DND-41 (cell line): ENCODE measurements around the gene GATAD2B.

Source experiments
- ATAC-seq: fragments of 200-7000 bp; cut with Tn5 transposase; 3 replicates; pipeline ENCODE4 v1.9.1; 2021; ENCODE audit warnings: low read depth; ENCODE audit not compliant: insufficient read depth
- DNase-seq: peaks from one replicate; pipeline ENCODE4 v3.0.0-alpha.2; 2020
- H2AFZ ChIP-seq: 2 replicates; pipeline ENCODE4 v1.6.0; 2012; ENCODE audit warnings: low read depth, low read length
- H3K27ac ChIP-seq: 2 replicates; pipeline ENCODE4 v1.5.1; 2012; ENCODE audit warnings: low read length, inconsistent platforms
- H3K27me3 ChIP-seq: fragments of 200-600 bp; sonication (generic); 2 replicates; pipeline ENCODE4 v1.6.0; 2012; ENCODE audit warnings: low read length, mild to moderate bottlenecking, inconsistent platforms; ENCODE audit not compliant: insufficient read depth, poor library complexity
- H3K36me3 ChIP-seq: 2 replicates; pipeline ENCODE4 v1.5.1; 2012; ENCODE audit warnings: low read length, inconsistent platforms; ENCODE audit not compliant: insufficient read depth
- H3K4me1 ChIP-seq: 2 replicates; pipeline ENCODE4 v1.5.1; 2012; ENCODE audit warnings: mild to moderate bottlenecking, low read length; ENCODE audit not compliant: insufficient read depth
- H3K4me2 ChIP-seq: 2 replicates; pipeline ENCODE4 v1.6.0; 2012; ENCODE audit warnings: mild to moderate bottlenecking, moderate library complexity, low read length, inconsistent platforms; ENCODE audit not compliant: insufficient read depth
- H3K4me3 ChIP-seq, 2 experiments: fragments of 200-600 bp in 1 of 2; shearing (Covaris generic) in 1 of 2; 2 replicates each; pipeline ENCODE4 v1.5.1; 2012 to 2016; ENCODE audit warnings: inconsistent platforms in 2 of 2, low read length in 2 of 2, mild to moderate bottlenecking in 2 of 2, low read depth in 1 of 2, moderate library complexity in 1 of 2
- H3K79me2 ChIP-seq: 2 replicates; pipeline ENCODE4 v1.6.0; 2012; ENCODE audit warnings: low read length, inconsistent platforms; ENCODE audit not compliant: insufficient read depth
- H3K9ac ChIP-seq: 2 replicates; pipeline ENCODE4 v1.6.0; 2012; ENCODE audit warnings: low read depth, mild to moderate bottlenecking, inconsistent platforms, low read length, moderate library complexity
- H3K9me3 ChIP-seq: 2 replicates; pipeline ENCODE4 v1.5.1; 2012; ENCODE audit warnings: low read length, moderate library complexity, mild to moderate bottlenecking, inconsistent platforms; ENCODE audit not compliant: insufficient read depth, severe bottlenecking
- H4K20me1 ChIP-seq: 2 replicates; pipeline ENCODE4 v1.6.0; 2012; ENCODE audit warnings: low read length; ENCODE audit not compliant: insufficient read depth
- EZH2 ChIP-seq: IDR thresholded peaks from 3 replicates; pipeline ENCODE4 v1.6.1; 2012; ENCODE audit warnings: borderline replicate concordance, low read depth, mild to moderate bottlenecking, moderate library complexity, low read length, inconsistent platforms; ENCODE audit not compliant: severe bottlenecking
- TF ChIP-seq, protein P1 (sequence below): IDR thresholded peaks from 2 replicates; pipeline ENCODE4 v1.5.1; 2012; ENCODE audit warnings: borderline replicate concordance, low read length, moderate library complexity, mild to moderate bottlenecking; ENCODE audit not compliant: poor library complexity, severe bottlenecking; ENCODE audit errors: extremely low read depth

Gene GATAD2B

GRCh38 chr1:153872331-153872730 is 50.4 kb downstream of the GATAD2B start:
- no peaks in the 10 kb centered on the region for H3K27me3 ChIP-seq
- no peak overlapping the region for H3K4me3 ChIP-seq
- no peak overlapping the region for H3K4me2 ChIP-seq
- H3K9ac ChIP-seq, result no peak overlapping the region
- peaks cover 20% of the 10 kb centered on the region for H3K36me3 ChIP-seq
- no peaks in the 10 kb centered on the region for H3K9me3 ChIP-seq
- no peaks in the 10 kb centered on the region for H3K4me1 ChIP-seq
- peaks cover 97% of the 10 kb centered on the region for H3K79me2 ChIP-seq
- DNase-seq (no peak), ATAC-seq (no peak)
- no peak overlapping the region for H2AFZ ChIP-seq
- peaks cover 36% of the 10 kb centered on the region for H4K20me1 ChIP-seq
- TF ChIP-seq, protein P1, sequence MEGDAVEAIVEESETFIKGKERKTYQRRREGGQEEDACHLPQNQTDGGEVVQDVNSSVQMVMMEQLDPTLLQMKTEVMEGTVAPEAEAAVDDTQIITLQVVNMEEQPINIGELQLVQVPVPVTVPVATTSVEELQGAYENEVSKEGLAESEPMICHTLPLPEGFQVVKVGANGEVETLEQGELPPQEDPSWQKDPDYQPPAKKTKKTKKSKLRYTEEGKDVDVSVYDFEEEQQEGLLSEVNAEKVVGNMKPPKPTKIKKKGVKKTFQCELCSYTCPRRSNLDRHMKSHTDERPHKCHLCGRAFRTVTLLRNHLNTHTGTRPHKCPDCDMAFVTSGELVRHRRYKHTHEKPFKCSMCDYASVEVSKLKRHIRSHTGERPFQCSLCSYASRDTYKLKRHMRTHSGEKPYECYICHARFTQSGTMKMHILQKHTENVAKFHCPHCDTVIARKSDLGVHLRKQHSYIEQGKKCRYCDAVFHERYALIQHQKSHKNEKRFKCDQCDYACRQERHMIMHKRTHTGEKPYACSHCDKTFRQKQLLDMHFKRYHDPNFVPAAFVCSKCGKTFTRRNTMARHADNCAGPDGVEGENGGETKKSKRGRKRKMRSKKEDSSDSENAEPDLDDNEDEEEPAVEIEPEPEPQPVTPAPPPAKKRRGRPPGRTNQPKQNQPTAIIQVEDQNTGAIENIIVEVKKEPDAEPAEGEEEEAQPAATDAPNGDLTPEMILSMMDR, result no peak
- TF ChIP-seq EZH2, result no peak
- H3K27ac ChIP-seq, result no peak overlapping the region

GRCh38 chr1:153869486-153869885 is 53.3 kb downstream of the GATAD2B start:
- Histone ChIP-seq H3K27ac (no peak overlapping the region), H3K27me3 (no peaks in the 10 kb centered on the region), H3K9me3 (no peaks in the 10 kb centered on the region), H3K4me1 (no peaks in the 10 kb centered on the region), H3K4me2 (no peak overlapping the region), H3K4me3 (no peak overlapping the region), H3K9ac (no peak overlapping the region), H3K79me2 (peaks cover 99% of the 10 kb centered on the region), H4K20me1 (peaks cover 45% of the 10 kb centered on the region), H2AFZ (no peak overlapping the region), H3K36me3 (peaks cover 19% of the 10 kb centered on the region; the same call in 1 of the 2 replicates)
- no peak for ATAC-seq
- no peak for DNase-seq
- TF ChIP-seq EZH2, result no peak
- TF ChIP-seq, protein P1, result no peak

GRCh38 chr1:153866045-153866850 is 56.5 kb downstream of the GATAD2B start:
- H3K4me2 ChIP-seq, result no peak overlapping the region
- no peaks in the 10 kb centered on the region for H3K4me1 ChIP-seq
- no peak for ATAC-seq
- peaks cover 97% of the 10 kb centered on the region for H3K79me2 ChIP-seq
- no peak overlapping the region for H2AFZ ChIP-seq
- H3K9ac ChIP-seq, result no peak overlapping the region
- peaks cover 46% of the 10 kb centered on the region for H4K20me1 ChIP-seq
- TF ChIP-seq, protein P1, result no peak
- TF ChIP-seq EZH2, result no peak
- peaks cover 20% of the 10 kb centered on the region; the same call in 1 of the 2 replicates for H3K36me3 ChIP-seq
- H3K27me3 ChIP-seq, result no peaks in the 10 kb centered on the region
- no peak overlapping the region for H3K4me3 ChIP-seq
- no peak for DNase-seq
- H3K9me3 ChIP-seq, result no peaks in the 10 kb centered on the region
- no peak overlapping the region for H3K27ac ChIP-seq
